Measurements from ENCODE around the gene NRN1L.
"Not testable (repeated sequence)": the region's sequence is repeated elsewhere in the genome, so short reads cannot be mapped to it uniquely, and the experiment has no call there.

NRN1L gene

GRCh38 chr16:67860589-67861398, 23.9 kb upstream of the NRN1L start:
- DNase-seq = no peak

DNA sequence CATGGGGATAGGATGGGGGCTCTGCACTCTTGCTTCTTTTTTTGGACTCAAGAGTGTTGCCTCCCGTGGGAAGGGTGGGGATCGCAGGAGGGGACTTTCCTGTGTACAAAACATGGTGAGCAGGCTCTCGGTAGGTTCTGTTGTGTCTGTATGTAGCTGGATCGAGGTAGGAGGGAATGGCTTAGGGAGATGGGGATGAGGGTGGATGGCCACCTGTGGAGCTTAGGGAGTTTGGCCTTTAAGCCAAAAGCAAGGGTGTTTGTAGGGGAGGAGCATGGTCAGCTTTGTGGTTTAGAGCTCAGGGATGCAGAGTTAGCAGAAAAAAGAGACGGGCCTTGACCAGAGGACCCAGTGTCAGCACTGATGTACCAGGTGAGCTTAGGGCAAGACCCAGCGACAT, 22.8 kb upstream of the NRN1L start:
- DNase-seq = no peak

GRCh38 chr16:67862623-67863583, 21.8 kb upstream of the NRN1L start:
- DNase-seq = peak in 3 of 14 donors; percentile 15 to 95 (median 15)

- not testable (repeated sequence) for DNase-seq
Measured at GRCh38 chr16:67864044-67864443, 20.6 kb upstream of the NRN1L start.

DNA sequence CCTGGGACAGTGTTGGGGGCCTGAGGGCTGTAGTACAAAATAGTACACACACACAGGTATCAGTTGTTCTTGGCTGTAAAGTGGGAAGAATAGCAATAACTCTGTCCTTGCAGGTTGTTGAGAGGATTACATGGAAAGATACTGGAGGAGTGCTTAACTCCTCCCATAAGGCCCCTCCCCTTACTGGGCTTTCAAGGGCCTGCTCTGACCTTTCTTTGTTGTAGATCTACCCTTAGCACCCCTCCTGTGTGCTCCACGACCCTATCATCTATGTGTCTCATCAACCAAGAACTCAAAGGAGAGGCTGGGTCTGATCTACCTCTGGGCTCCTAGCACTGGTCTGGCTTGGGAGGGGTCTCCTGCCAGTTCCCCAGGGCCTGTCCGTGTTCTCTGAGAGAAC, 20.1 kb upstream of the NRN1L start:
- DNase-seq = no peak

DNA sequence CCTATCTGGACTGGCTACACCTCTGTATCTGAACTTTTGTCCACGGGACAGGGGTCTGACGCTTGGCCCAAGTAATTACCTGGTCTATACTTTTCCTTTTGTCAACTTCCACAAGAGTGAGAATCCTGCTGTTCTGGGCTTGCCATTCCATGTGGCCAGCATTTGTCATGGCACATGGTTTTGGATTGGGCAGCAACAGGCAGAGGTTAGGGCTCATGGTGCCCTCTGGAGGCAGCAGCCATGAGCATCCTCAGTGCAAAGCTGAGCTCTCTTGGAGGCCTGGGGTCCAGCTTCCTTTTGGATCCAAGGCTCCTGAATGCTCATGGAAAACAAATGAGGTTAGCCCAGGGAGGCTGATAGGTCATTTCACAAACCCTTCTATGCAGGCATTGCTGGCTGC, 19.4 kb upstream of the NRN1L start:
- DNase-seq = no peak

DNA sequence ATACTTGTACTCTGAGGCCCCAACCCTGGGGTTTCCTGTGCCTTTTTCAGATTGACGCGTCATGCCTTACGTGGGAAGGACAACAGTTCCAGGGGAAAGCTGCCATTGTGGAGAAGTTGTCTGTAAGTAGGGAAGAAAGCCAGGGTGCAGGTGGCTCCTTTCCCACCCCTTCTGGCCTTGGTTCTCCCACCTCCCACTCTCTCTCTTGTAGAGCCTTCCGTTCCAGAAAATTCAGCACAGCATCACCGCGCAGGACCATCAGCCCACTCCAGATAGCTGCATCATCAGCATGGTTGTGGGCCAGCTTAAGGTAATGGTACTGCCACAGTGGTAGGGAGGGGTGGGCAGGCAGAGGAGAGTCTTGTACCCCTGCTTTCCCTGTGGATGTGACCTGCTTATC, 16.4 kb upstream of the NRN1L start:
- DNase-seq = no peak

DNA sequence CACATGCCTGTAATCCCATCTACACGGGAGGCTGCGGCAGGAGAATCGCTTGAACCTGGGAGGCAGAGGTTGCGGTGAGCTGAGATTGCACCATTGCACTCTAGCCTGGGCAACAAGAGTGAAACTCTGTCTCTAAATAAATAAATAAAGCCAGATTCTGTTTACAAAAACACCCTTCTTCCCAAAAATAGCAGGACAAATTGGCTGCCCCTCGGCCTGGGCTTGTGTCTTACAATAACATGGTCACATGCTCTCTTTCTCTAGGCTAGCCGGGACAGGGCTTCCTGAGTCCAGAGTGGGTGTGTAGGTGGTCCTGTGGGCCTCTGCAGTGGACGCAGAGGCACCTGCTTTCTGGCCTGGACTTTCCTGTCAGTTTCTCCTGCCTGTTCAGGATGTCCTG, 15.0 kb upstream of the NRN1L start:
- DNase-seq = no peak

DNA sequence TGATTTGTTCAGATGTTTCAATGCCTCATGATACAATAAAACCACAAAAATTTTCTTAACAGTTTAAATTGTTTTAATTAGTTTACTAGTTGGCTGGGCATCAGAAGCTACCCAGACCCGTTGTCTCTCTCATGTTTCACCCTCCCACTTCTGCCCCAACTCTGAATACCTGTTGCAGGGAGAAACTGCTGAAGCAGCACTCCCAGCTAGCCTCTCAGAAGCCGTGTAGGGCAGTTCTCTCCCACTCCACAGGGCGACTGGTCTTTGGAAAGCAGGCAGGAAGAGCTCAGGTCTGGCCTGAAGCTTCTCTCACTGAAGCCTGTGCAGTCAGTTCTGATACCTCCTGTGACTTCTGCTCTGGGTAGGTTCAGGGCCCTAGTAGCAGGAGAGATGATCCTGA, 13.4 kb upstream of the NRN1L start:
- no peak for DNase-seq

DNA sequence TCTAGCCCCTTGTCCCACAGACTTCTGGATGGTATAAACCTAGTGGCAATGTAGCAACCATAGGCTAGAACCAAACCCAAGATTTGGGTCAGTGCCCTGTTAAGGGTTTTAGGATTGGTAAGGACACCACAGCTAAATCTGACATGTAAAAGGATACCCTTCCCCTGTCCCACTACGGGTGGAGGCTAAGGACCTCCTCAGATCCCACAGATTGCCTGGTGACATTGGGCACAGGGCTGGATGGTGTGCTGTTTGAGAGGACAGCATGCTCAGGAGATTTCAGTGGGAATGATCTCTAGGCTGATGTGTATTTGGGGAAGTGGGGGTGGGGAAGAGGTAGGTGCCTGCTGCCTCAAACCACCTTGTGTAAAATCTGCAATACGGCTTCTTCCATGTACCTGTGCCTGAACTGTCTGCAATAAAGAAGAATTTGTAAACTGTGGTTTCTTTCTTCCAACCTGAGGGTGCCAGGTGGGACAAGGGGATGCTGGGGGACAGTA, 12.5 kb upstream of the NRN1L start:
- DNase-seq = no peak

DNA sequence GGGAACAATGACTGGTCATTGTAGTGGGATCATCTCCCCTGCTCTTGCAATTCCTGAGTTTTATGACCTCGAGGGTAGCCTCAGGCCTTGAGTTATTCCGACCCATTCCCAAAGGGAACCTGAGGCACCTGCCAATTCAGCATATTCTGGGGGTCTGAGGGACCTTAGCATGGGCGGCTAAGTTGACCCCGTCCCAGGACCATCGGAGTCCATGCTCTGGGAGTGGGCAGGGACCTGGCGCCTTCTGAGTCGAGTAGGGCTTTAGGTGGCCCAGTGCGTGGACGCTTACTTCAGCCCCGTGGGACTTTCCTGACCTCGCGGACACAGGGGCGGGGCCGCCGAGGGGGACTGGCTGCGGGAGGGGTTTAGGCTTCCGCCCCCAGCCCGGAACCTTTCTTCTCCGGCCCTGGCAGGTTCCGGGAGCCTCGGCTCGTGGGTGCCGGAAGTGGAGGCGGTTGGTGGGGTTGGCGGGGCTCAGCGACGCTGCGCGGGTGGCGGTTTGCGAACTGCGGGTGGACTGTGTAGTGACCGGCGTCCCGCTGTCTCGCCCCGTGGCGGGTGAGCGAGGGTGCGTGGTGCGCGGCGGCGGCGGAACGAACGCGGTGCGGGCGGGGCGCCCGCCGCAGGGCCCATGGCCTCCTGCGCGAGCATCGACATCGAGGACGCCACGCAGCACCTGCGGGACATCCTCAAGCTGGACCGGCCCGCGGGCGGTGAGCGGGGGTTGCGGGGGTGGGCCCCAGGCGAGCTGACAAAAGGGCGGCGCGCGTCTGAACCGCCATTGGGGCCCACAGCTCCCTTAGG, 11.9 kb upstream of the NRN1L start, which contains the start of gene EDC4:
Gene EDC4 (plus strand): TSS at position 422 of the 804 bp plus-strand sequence. CDS start 210 bp downstream, at position 632.
- DNase-seq = peak in 13 of 14 donors; percentile 5 to 82 (median 60)

DNA sequence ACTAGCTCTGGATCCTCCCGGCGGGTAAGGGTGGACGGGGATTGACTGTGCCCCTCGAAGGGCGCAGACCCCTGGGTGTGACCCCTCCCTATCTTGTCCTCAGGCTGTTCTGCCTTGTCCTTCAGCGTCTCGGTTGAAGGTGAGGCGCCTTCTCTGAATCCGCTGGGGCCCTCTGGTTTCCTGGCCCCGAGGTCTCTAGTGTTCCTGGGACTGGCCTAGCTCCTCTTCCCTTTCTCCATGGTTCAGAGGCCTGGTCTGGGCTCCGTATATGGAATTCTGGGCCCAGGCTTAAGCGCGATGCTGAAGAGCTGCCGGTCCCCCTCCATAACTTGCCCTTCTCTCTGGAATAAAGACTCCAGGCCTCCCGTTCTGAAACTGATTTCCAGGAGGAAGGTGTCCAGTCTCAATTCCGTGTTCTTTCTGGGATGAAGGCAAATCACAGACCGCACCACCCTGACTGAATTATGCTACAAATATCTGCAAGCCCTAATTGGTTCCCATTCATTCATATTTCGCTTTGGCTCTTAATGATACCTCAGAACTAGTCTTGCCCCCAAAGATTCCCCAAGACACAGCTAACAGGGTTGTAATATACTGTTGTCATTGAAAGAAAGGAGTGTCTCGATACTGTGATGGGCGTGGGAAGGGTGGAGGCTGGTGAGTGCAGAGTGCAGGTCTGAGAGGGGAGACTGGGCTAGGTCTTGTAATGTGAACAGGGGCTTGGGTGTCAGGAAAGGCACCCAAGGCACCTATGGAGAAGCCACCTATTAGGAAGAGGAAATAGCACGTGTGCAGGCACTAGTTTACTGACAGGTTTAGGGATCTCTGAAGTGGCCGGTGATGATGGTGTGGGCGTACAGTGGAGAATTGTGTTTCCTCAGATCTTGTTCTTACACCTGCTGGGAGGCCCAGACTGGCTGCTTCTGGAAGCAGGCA, 11.0 kb upstream of the NRN1L start:
- DNase-seq = peak in 2 of 14 donors; percentile 6 to 20

GRCh38 chr16:67874372-67874771, 10.3 kb upstream of the NRN1L start:
- DNase-seq = no peak

- no peak for DNase-seq
Measured at GRCh38 chr16:67877064-67877463, 7.6 kb upstream of the NRN1L start.

DNA sequence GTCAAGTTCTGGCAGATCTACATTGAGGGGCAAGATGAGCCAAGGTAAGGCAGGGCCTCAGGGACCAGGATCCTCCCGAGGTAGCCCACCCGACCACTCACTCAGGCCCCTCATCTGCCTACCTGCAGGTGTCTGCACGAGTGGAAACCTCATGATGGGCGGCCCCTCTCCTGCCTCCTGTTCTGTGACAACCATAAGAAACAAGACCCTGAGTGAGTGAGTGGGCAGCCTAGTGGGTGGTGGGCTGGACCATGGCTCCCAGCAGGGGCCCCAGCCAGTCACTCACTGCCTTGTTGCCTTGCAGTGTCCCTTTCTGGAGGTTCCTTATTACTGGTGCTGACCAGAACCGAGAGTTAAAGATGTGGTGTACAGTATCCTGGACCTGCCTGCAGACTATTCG, 6.5 kb upstream of the NRN1L start:
- DNase-seq = no peak

- DNase-seq = no peak
Measured at GRCh38 chr16:67878846-67879245, 5.8 kb upstream of the NRN1L start.

DNA sequence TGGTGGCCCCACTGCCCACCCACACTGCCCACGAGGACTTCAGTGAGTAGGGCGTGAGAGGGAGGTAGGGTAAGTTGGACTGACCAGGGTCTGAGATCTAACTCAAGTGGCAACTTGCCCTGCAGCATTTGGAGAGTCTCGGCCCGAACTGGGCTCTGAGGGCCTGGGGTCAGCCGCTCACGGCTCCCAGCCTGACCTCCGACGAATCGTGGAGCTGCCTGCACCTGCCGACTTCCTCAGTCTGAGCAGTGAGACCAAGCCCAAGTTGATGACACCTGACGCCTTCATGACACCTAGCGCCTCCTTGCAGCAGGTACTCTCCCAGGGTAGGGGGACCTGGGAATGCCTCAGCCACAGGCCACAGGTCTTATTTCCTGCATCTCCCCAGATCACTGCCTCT, 5.2 kb upstream of the NRN1L start:
- no peak for DNase-seq

GRCh38 chr16:67879936-67880335, 4.7 kb upstream of the NRN1L start:
- DNase-seq = no peak

- DNase-seq = peak in 1 of 14 donors; percentile 7
Measured at GRCh38 chr16:67880584-67880983, 4.1 kb upstream of the NRN1L start.

- peak in 10 of 14 donors; percentile 20 to 85 (median 57) for DNase-seq
Measured at GRCh38 chr16:67881621-67882161, 3.0 kb upstream of the NRN1L start.
